Central memory CD8-positive, alpha-beta T cell (primary cell): ENCODE results near the gene EGFR.

ENCODE experiments used
- ATAC-seq: fragments of 150-1000 bp; cut with Tn5 transposase; replicated peaks from 2 replicates; pipeline ENCODE4 v1.10.0; 2022; ENCODE audit warnings: mild to moderate bottlenecking, moderate FRiP score, moderate number of reproducible peaks; ENCODE audit not compliant: poor library complexity, severe bottlenecking; ENCODE audit errors: extremely low read depth
- DNase-seq, 2 donors: peaks; one replicate each; pipeline ENCODE4 v3.0.0; 2021; ENCODE audit warnings: low spot score in 2 of 2
- H3K27ac Mint-ChIP-seq: one replicate; pipeline ENCODE4 v1.8.0; 2022; ENCODE audit warnings: low read depth, mild to moderate bottlenecking, moderate library complexity, mixed read lengths
- H3K27me3 Mint-ChIP-seq: one replicate; pipeline ENCODE4 v1.8.0; 2022; ENCODE audit warnings: mixed read lengths
- H3K36me3 Mint-ChIP-seq: one replicate; pipeline ENCODE4 v1.8.0; 2022; ENCODE audit warnings: mild to moderate bottlenecking, moderate library complexity, mixed read lengths; ENCODE audit not compliant: insufficient read depth
- H3K4me1 Mint-ChIP-seq: one replicate; pipeline ENCODE4 v1.8.0; 2022; ENCODE audit warnings: mixed read lengths
- H3K4me3 Mint-ChIP-seq: one replicate; pipeline ENCODE4 v1.8.0; 2022; ENCODE audit warnings: mild to moderate bottlenecking, moderate library complexity, mixed read lengths
- H3K9me3 Mint-ChIP-seq: one replicate; pipeline ENCODE4 v1.8.0; 2022; ENCODE audit warnings: mixed read lengths

EGFR gene

GRCh38 chr7:55019191-55019690, 424 bp downstream of the EGFR start:
- Mint-ChIP-seq H3K9me3 (no peaks in the 10 kb centered on the region), H3K27ac (no peak overlapping the region), H3K4me1 (no peaks in the 10 kb centered on the region), H3K27me3 (peaks cover 74% of the 10 kb centered on the region), H3K4me3 (no peak overlapping the region), H3K36me3 (no peaks in the 10 kb centered on the region)
- DNase-seq (no peak), ATAC-seq (no peak)

- Mint-ChIP-seq H3K27me3 (peaks cover 76% of the 10 kb centered on the region), H3K4me1 (no peaks in the 10 kb centered on the region), H3K36me3 (no peaks in the 10 kb centered on the region), H3K9me3 (no peaks in the 10 kb centered on the region), H3K4me3 (no peak overlapping the region), H3K27ac (no peak overlapping the region)
- ATAC-seq (no peak), DNase-seq (no peak)
Measured at GRCh38 chr7:55019691-55020465, 1.1 kb downstream of the EGFR start.

GRCh38 chr7:55020466-55020871, 1.7 kb downstream of the EGFR start:
- Mint-ChIP-seq H3K9me3 (no peaks in the 10 kb centered on the region), H3K4me1 (no peaks in the 10 kb centered on the region), H3K27ac (no peak overlapping the region), H3K36me3 (no peaks in the 10 kb centered on the region), H3K4me3 (no peak overlapping the region), H3K27me3 (peaks cover 76% of the 10 kb centered on the region)
- no peak for DNase-seq
- ATAC-seq = no peak

- Mint-ChIP-seq H3K9me3 (no peaks in the 10 kb centered on the region), H3K36me3 (no peaks in the 10 kb centered on the region), H3K4me3 (no peak overlapping the region), H3K4me1 (no peaks in the 10 kb centered on the region), H3K27ac (no peak overlapping the region), H3K27me3 (peaks cover 74% of the 10 kb centered on the region)
- DNase-seq = no peak
- ATAC-seq = no peak
Measured at GRCh38 chr7:55021053-55021452, 2.2 kb downstream of the EGFR start.

- H3K27ac Mint-ChIP-seq = no peak overlapping the region
- no peak overlapping the region for H3K4me3 Mint-ChIP-seq
- H3K27me3 Mint-ChIP-seq = peaks cover 72% of the 10 kb centered on the region
- ATAC-seq (no peak), DNase-seq (no peak)
- no peaks in the 10 kb centered on the region for H3K36me3 Mint-ChIP-seq
- H3K4me1 Mint-ChIP-seq = no peaks in the 10 kb centered on the region
- H3K9me3 Mint-ChIP-seq = no peaks in the 10 kb centered on the region
Measured at GRCh38 chr7:55022002-55022985, 3.5 kb downstream of the EGFR start.

- no peak overlapping the region for H3K27ac Mint-ChIP-seq
- H3K36me3 Mint-ChIP-seq = no peaks in the 10 kb centered on the region
- H3K9me3 Mint-ChIP-seq = no peaks in the 10 kb centered on the region
- DNase-seq (no peak), ATAC-seq (no peak)
- H3K4me1 Mint-ChIP-seq = no peaks in the 10 kb centered on the region
- no peak overlapping the region for H3K4me3 Mint-ChIP-seq
- peaks cover 60% of the 10 kb centered on the region for H3K27me3 Mint-ChIP-seq
Measured at GRCh38 chr7:55023841-55024505, 5.2 kb downstream of the EGFR start.

- no peak overlapping the region for H3K4me3 Mint-ChIP-seq
- DNase-seq (no peak), ATAC-seq (no peak)
- H3K9me3 Mint-ChIP-seq = no peaks in the 10 kb centered on the region
- H3K27ac Mint-ChIP-seq = no peak overlapping the region
- no peaks in the 10 kb centered on the region for H3K4me1 Mint-ChIP-seq
- peaks cover 61% of the 10 kb centered on the region for H3K27me3 Mint-ChIP-seq
- H3K36me3 Mint-ChIP-seq = no peaks in the 10 kb centered on the region
Measured at GRCh38 chr7:55024776-55025175, 6.0 kb downstream of the EGFR start.

GRCh38 chr7:55026086-55026790, 7.4 kb downstream of the EGFR start:
- peaks cover 62% of the 10 kb centered on the region for H3K27me3 Mint-ChIP-seq
- no peaks in the 10 kb centered on the region for H3K9me3 Mint-ChIP-seq
- H3K4me3 Mint-ChIP-seq = no peak overlapping the region
- no peak overlapping the region for H3K27ac Mint-ChIP-seq
- H3K4me1 Mint-ChIP-seq = no peaks in the 10 kb centered on the region
- no peak for ATAC-seq
- H3K36me3 Mint-ChIP-seq = no peaks in the 10 kb centered on the region
- DNase-seq = no peak

- Mint-ChIP-seq H3K27ac (no peak overlapping the region), H3K9me3 (no peaks in the 10 kb centered on the region), H3K4me1 (no peaks in the 10 kb centered on the region), H3K27me3 (peaks cover 54% of the 10 kb centered on the region), H3K4me3 (no peak overlapping the region), H3K36me3 (no peaks in the 10 kb centered on the region)
- ATAC-seq = no peak
- DNase-seq = no peak
Measured at GRCh38 chr7:55026867-55027490, 8.2 kb downstream of the EGFR start.

- ATAC-seq (no peak), DNase-seq (no peak)
- Mint-ChIP-seq H3K27ac (no peak overlapping the region), H3K4me3 (no peak overlapping the region), H3K36me3 (no peaks in the 10 kb centered on the region), H3K4me1 (no peaks in the 10 kb centered on the region), H3K27me3 (peaks cover 44% of the 10 kb centered on the region), H3K9me3 (no peaks in the 10 kb centered on the region)
Measured at GRCh38 chr7:55028011-55028410, 9.2 kb downstream of the EGFR start.

- H3K4me1 Mint-ChIP-seq = no peaks in the 10 kb centered on the region
- H3K27ac Mint-ChIP-seq = no peak overlapping the region
- ATAC-seq = no peak
- peaks cover 36% of the 10 kb centered on the region for H3K27me3 Mint-ChIP-seq
- DNase-seq = no peak
- no peaks in the 10 kb centered on the region for H3K36me3 Mint-ChIP-seq
- no peak overlapping the region for H3K4me3 Mint-ChIP-seq
- H3K9me3 Mint-ChIP-seq = no peaks in the 10 kb centered on the region
Measured at GRCh38 chr7:55030314-55030713, 11.5 kb downstream of the EGFR start.
